GM12891 (cell line): Measurements from ENCODE around the gene WFDC5. TPM values are rescaled to one million over a fixed set of nuclear protein-coding genes. Genes with fewer than 3 reads are reported as not detected.
"Not testable (repeated sequence)": the region's sequence is repeated elsewhere in the genome, so short reads cannot be mapped to it uniquely, and the experiment has no call there.

Experiments used
- DNase-seq: peaks from one replicate; pipeline ENCODE4 v3.0.0; 2011; ENCODE audit warnings: low spot score; ENCODE audit not compliant: insufficient read length
- FAIRE-seq: peaks from 2 replicates; lab custom pipeline; 2011; peaks lifted over from hg19 to GRCh38; lab: Jason Lieb, UNC
- PAX5 ChIP-seq: IDR thresholded peaks from 2 replicates; pipeline ENCODE4 v1.6.1; 2011; ENCODE audit warnings: low read length, moderate library complexity, mild to moderate bottlenecking; ENCODE audit not compliant: insufficient read depth, severe bottlenecking
- POLR2A ChIP-seq: IDR thresholded peaks from 2 replicates; pipeline ENCODE4 v1.6.1; 2011; ENCODE audit warnings: low read depth, low read length, control low read depth
- POLR2AphosphoS5 ChIP-seq: IDR thresholded peaks from 2 replicates; pipeline ENCODE4 v1.6.1; 2011; ENCODE audit warnings: low read depth, low read length, control low read depth
- POU2F2 ChIP-seq: IDR thresholded peaks from 2 replicates; pipeline ENCODE4 v1.6.1; 2011; ENCODE audit warnings: low read depth, mild to moderate bottlenecking, control low read depth, low read length, moderate library complexity
- SPI1 ChIP-seq: IDR thresholded peaks from 2 replicates; pipeline ENCODE4 v1.6.1; 2011; ENCODE audit warnings: low read depth, low read length, control low read depth
- TAF1 ChIP-seq: IDR thresholded peaks from 2 replicates; pipeline ENCODE4 v1.6.1; 2011; ENCODE audit warnings: low read depth, low read length, control low read depth
- polyA plus RNA-seq: library from polyadenylated mRNA; unstranded; fragments of >200 nt; gene quantifications from one replicate; pipeline ENCODE4 v1.2.1, GENCODE V29; 2012; ENCODE audit warnings: low read depth, missing spikeins, inconsistent platforms; ENCODE audit not compliant: missing spikeins

The WFDC5 gene, protein sequence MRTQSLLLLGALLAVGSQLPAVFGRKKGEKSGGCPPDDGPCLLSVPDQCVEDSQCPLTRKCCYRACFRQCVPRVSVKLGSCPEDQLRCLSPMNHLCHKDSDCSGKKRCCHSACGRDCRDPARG
- 0.12 TPM for polyA plus RNA-seq

DNA sequence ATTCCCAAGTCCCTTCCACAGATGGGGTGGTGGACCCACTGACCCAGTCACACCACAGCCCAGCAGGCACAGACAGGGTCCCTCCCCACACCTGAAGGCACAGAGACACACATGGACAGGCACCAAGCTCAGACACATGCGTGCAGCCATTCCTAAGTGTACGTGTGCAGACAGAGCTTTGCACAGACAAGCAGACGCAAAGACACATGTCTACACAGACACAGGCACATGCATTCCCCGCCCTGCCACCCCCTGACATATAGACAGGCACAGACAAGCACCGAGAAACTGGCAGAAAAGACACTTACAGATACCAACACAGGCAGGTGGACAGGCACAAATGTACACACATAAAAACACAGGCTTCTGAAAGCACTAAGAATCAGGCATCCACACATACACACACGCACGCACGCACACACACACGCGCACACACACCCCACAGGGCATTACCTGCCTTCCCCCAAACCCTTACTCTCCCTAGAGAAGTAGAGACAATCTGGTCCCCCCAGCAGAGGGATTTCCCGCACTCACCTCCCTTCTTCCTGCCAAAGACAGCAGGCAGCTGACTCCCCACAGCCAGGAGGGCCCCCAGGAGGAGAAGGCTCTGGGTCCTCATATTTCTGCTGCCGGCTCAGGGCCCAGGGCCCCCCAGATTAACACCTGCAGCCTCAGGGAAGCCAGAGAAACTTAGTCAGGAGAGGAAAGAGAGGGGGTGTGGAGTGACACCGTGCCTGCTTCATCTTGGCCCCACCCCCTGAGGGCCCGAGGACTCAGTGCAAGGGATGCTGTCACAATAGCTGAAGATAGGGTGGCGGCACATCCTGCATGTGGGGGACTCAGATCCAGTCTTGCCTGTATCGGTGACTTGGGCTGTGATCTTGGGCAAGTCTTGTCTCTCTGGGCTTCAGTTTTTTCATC is at the start of gene WFDC5:
WFDC5 (minus strand) TSS at position 710 of the 921 bp plus-strand sequence; CDS start at position 619, 91 bp downstream.
- TF ChIP-seq POU2F2 (no peak), TAF1 (no peak), POLR2AphosphoS5 (no peak)
- no peak for FAIRE-seq
- DNase-seq = no peak

DNA sequence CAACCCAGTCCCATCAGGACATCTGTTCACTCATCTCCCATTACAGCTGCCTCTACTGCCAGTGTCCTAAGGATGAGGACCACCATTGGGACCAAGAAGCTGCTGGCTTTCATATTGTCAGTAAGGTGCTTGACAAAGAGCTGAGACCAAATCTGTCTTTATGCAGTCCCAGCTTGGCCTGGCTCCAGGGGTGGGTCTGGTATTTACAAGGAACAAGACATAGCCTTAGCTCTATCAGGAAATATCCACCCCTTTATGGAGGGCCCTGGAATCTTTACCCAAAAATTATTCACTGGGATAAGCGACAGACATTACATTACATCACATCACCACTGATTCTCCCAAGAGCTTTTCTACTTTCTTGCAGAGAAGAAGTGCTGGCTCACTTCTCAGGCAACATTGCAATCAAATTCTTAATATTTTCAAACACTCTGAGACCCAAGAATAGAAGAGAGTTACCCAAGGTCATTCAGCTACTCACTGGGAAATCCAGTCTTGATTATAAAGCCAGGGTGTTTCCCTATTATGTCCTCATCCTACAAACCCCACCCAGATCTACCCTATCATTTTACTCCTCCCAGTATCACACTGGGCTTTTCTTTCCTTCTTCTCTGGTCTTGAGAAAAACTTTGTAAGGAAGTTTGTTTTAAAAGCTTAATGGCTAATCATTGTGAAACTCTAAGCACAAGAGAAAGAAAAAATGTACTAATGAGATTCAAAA is 48.3 kb upstream of the WFDC5 start:
- TF ChIP-seq POLR2AphosphoS5 (no peak), PAX5 (no peak), SPI1 (no peak), TAF1 (no peak), POU2F2 (no peak), POLR2A (no peak)
- no peak for DNase-seq
- FAIRE-seq = no peak

DNA sequence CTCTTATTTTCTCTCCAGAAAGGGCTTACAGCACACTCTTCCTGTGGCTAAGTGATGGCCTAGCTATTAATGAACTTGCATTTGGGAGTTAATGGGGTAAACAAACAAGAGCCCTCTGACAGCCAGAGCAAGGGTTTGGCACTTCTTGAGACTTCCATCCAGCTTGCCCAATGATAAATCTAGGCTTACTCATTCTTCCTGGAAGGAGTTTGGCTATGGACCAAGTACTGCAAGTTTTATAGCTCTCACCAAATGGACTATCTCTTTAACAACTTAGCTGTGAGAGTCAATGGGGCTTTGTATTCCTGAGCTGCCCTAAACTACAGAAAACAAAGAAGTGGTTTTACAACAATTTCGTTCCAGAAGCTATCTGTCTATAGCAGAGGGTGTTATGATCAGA is 43.0 kb upstream of the WFDC5 start:
- FAIRE-seq (no peak), DNase-seq (no peak)
- TF ChIP-seq POLR2AphosphoS5 (no peak), PAX5 (no peak), POU2F2 (no peak), SPI1 (no peak), TAF1 (no peak), POLR2A (no peak)

DNA sequence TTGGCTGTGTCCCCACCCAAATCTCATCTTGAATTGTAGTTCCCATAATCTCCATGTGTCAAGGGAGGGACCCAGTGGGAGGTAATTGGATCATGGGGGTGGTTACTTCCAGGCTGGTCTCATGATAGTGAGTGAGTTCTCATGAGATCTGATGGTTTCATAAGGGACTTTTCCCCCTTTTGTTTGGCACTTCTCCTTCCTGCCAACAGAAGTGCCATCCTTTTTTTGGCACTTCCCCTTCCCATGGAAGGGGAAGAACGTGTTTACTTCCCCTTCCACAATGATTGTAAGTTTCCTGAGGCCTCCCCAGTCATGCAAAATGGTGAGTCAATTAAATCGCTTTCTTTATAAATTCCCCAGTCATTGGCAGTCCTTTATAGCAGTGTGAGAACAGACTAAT is 41.7 kb upstream of the WFDC5 start:
- DNase-seq (no peak), FAIRE-seq (no peak)

DNA sequence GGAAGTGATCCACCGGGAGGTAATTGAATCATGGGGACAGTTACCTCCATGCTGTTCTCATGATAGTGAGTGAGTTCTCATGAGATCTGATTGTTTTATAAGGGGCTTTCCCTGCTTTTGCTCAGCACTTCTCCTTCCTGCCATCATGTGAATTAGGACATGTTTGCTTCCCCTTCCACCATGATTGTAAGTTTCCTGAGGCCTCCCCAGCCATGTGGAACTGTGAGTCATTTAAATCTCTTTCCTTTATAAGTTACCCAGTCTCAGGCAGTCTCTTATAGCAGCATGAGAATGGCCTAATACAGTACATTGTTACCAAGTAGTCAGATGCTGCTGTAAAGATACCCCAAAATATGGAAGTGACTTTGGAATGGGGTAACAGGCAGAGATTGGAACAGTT is 39.8 kb upstream of the WFDC5 start:
- DNase-seq, FAIRE-seq: not testable (repeated sequence)

More for the DNA sequence above, 41.7 kb upstream of the WFDC5 start:
- TF ChIP-seq SPI1 = no peak
- TF ChIP-seq POLR2A = no peak
- no peak for TF ChIP-seq PAX5
- no peak for TF ChIP-seq TAF1
- TF ChIP-seq POLR2AphosphoS5 = no peak
- no peak for TF ChIP-seq POU2F2

DNA sequence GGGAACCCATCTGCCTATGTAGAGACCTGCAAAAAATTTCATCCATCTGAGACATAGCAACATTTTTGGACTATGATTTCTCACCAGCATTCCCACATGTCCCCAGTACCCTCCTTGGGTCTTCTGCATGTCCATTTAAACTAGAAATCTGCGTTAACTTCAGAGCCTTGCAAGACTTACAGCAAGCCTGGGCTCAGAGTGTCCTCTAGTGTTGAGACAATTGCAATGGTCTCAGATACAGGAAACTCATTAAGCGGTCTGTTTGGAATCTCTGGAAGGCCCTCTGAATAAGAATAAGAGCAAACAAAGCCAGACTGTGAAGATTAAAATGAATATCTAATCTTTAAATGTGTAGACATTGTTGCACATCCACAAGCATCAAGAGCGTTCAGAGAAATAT is 39.2 kb upstream of the WFDC5 start:
- TF ChIP-seq TAF1 (no peak), POLR2AphosphoS5 (no peak), POLR2A (no peak), POU2F2 (no peak), PAX5 (no peak), SPI1 (no peak)
- no peak for DNase-seq
- no peak for FAIRE-seq

DNA sequence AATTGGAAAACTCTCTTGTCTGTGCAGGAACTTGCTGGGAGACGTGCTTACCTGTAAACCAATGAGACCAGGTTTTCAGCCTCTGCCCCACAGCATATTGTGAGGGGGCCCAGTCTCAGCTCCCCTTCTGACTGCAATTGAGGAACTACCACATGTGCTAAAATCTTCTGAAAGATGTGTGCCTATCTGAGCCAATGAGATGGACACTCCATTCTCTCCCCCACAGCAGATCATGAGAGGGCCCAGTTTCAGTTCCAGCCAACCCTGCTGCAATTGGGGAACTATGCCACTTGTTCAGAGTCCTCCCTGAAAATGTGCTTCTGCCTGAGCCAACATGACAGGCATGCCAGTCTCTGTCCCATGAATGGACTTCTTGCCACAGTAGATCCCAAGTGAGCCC is 38.8 kb upstream of the WFDC5 start:
- DNase-seq (no peak), FAIRE-seq (no peak)
- TF ChIP-seq PAX5 (no peak), POLR2AphosphoS5 (no peak), SPI1 (no peak), TAF1 (no peak), POLR2A (no peak), POU2F2 (no peak)

DNA sequence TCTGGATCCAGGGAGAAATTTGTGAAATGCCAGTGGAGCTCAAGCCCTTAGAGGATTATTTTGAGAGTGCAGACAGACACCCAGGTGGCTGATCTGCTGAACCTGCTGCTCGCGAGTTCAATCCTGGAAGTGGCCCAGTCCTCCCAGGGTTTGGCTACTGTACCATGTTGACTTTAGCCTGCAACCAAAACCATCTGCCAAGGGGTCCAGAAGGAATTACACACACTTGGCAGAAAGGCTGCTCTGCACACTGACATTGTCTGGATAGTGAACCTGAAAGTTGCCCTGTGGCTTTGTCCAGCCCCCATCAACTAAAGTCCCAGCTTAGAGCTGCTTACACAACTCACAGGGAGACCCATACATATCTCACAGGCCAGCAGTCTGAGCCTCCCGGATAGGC is 38.2 kb upstream of the WFDC5 start:
- no peak for TF ChIP-seq SPI1
- no peak for TF ChIP-seq POU2F2
- no peak for TF ChIP-seq PAX5
- no peak for TF ChIP-seq TAF1
- TF ChIP-seq POLR2AphosphoS5 = no peak
- no peak for TF ChIP-seq POLR2A
- DNase-seq (no peak), FAIRE-seq (no peak)

DNA sequence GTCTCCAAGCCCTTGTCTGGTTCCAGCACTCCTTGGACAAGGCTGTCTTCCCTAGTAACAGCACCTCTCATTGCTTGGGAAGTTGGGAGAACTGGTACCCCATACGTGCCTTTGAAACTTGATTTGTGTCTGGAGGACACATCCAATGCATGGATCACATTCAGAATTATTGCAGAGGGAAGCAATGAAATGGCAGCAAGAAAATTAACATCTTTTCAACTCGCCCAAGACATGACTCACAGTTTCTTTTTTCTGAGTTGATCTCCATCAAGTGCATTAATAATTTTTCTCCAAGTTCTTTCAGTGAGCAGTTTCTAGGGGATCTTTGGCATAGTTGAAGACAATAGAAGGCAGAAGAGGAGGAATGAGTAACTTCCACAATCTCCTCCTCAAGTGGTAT is 37.4 kb upstream of the WFDC5 start:
- DNase-seq (no peak), FAIRE-seq (no peak)
- TF ChIP-seq POLR2AphosphoS5 = no peak
- no peak for TF ChIP-seq TAF1
- no peak for TF ChIP-seq PAX5
- TF ChIP-seq POU2F2 = no peak
- no peak for TF ChIP-seq SPI1
- no peak for TF ChIP-seq POLR2A

DNA sequence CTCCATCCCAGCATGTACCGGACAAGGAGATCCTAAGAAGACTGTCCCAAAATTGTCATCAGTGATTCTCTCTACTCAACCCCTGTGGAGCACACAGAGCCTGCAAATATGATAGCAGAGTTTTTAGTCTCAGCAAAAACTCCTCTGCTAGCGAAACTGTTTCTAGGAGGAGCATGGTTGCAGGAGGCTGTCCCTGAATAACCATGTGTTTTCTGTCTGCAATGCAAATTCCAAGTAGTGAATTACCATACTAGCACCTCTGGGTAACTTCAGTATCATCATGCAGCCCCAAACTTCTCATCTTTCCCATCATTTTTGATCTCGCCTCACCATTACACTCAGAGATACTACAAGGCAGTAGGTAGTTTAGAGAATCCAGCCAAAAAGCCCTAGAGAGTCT is 34.1 kb upstream of the WFDC5 start:
- TF ChIP-seq POLR2A (no peak), POU2F2 (no peak), TAF1 (no peak), POLR2AphosphoS5 (no peak), SPI1 (no peak), PAX5 (no peak)
- DNase-seq (no peak), FAIRE-seq (no peak)
